Colonic mucosa (tissue), 4 donors: Measurements from ENCODE around the gene TSHZ2. TPM values are rescaled to one million over a fixed set of nuclear protein-coding genes. Genes with fewer than 3 reads are reported as not detected.
"Not testable (repeated sequence)": the region's sequence is repeated elsewhere in the genome, so short reads cannot be mapped to it uniquely, and the experiment has no call there.

Source experiments
- DNase-seq: peaks from one replicate; pipeline ENCODE4 v3.0.0-alpha.2; 2020
- H3K27ac ChIP-seq: fragments of 200-600 bp; one replicate; pipeline ENCODE4 v1.8.0; 2021
- H3K27me3 ChIP-seq: fragments of 200-600 bp; one replicate; pipeline ENCODE4 v1.8.0; 2021
- H3K36me3 ChIP-seq: fragments of 200-600 bp; one replicate; pipeline ENCODE4 v1.8.0; 2021
- H3K4me1 ChIP-seq: fragments of 200-600 bp; one replicate; pipeline ENCODE4 v1.8.0; 2021; ENCODE audit warnings: mild to moderate bottlenecking
- H3K4me3 ChIP-seq: fragments of 200-600 bp; one replicate; pipeline ENCODE4 v1.8.0; 2021
- H3K9ac ChIP-seq, 2 donors: one replicate each; pipeline ENCODE4 v1.7.0; 2013; ENCODE audit warnings: control low read depth in 2 of 2, low read depth in 2 of 2, low read length in 2 of 2
- H3K9me3 ChIP-seq: fragments of 200-600 bp; one replicate; pipeline ENCODE4 v1.8.0; 2021
- CTCF ChIP-seq: fragments of 200-600 bp; IDR thresholded peaks from one replicate; pipeline ENCODE4 v1.8.0; 2022; ENCODE audit warnings: antibody characterized with exemption, mild to moderate bottlenecking
- intact Hi-C: fragments of 100-400 bp; cut with DNase I; formaldehyde crosslinking; loops from one replicate; pipeline ENCODE4 v1.14.1; 2022
- total RNA-seq, 2 donors: library from RNA; stranded (reverse); fragmentation: NEBNext Ultra II Directional in 1 of 2; extraction: Animal tissue kit (Norgen Biotek cat#: 25700) in 1 of 2; gene quantifications; one replicate each; pipeline ENCODE4 v1.2.1, GENCODE V29; 2021
- donor health status: healthy.
- donor health status: DM: no; HTN: no; CAD: no.
- donor health status: DM: no; HTN: no; CAD: no.

TSHZ2 gene
- total RNA-seq, 2 donors from 2014 or later, result 2.1 to 3.1 TPM

GRCh38 chr20:53527196-53527595 lies 555.0 kb downstream of the TSHZ2 start:
- DNase-seq, result no peak
- Histone ChIP-seq H3K9me3 (no peaks in the 10 kb centered on the region), H3K27me3 (no peaks in the 10 kb centered on the region), H3K9ac (no peak overlapping the region), H3K4me3 (no peak overlapping the region), H3K4me1 (no peaks in the 10 kb centered on the region), H3K36me3 (no peaks in the 10 kb centered on the region), H3K27ac (no peak overlapping the region)
- TF ChIP-seq CTCF, result no peak
- intact Hi-C loops, result no loop called here

- intact Hi-C loops, result no loop called here
- H3K9me3 ChIP-seq, result no peaks in the 10 kb centered on the region
- DNase-seq, result no peak
- no peaks in the 10 kb centered on the region for H3K36me3 ChIP-seq
- TF ChIP-seq CTCF, result no peak
- no peak overlapping the region for H3K4me3 ChIP-seq
- no peaks in the 10 kb centered on the region for H3K4me1 ChIP-seq
- no peaks in the 10 kb centered on the region for H3K27me3 ChIP-seq
- H3K9ac ChIP-seq, result no peak overlapping the region
- H3K27ac ChIP-seq, result no peak overlapping the region
Observed at GRCh38 chr20:53529658-53530057, 557.5 kb downstream of the TSHZ2 start.

- H3K9me3 ChIP-seq, result no peaks in the 10 kb centered on the region
- no peaks in the 10 kb centered on the region for H3K27me3 ChIP-seq
- H3K9ac ChIP-seq, result no peak overlapping the region
- no peaks in the 10 kb centered on the region for H3K4me1 ChIP-seq
- intact Hi-C loops, result no loop called here
- no peak for TF ChIP-seq CTCF
- no peak overlapping the region for H3K4me3 ChIP-seq
- DNase-seq, result no peak
- no peaks in the 10 kb centered on the region for H3K36me3 ChIP-seq
- no peak overlapping the region for H3K27ac ChIP-seq
Observed at GRCh38 chr20:53530440-53530839, 558.3 kb downstream of the TSHZ2 start.

GRCh38 chr20:53532654-53533312 lies 560.6 kb downstream of the TSHZ2 start:
- H3K27ac ChIP-seq, H3K9ac ChIP-seq, H3K27me3 ChIP-seq, H3K9me3 ChIP-seq, H3K4me1 ChIP-seq, H3K36me3 ChIP-seq, intact Hi-C loops, H3K4me3 ChIP-seq, DNase-seq: not testable (repeated sequence)

- Histone ChIP-seq H3K27me3 (no peaks in the 10 kb centered on the region), H3K9ac (no peak overlapping the region), H3K9me3 (no peaks in the 10 kb centered on the region), H3K36me3 (no peaks in the 10 kb centered on the region), H3K4me3 (no peak overlapping the region), H3K27ac (no peak overlapping the region), H3K4me1 (no peaks in the 10 kb centered on the region)
- no peak for TF ChIP-seq CTCF
- no peak for DNase-seq
- intact Hi-C loops, result no loop called here
Observed at GRCh38 chr20:53533500-53533899, 561.3 kb downstream of the TSHZ2 start.

- Histone ChIP-seq H3K36me3 (no peaks in the 10 kb centered on the region), H3K9me3 (no peaks in the 10 kb centered on the region), H3K4me1 (no peaks in the 10 kb centered on the region), H3K9ac (no peak overlapping the region), H3K27me3 (no peaks in the 10 kb centered on the region), H3K27ac (no peak overlapping the region), H3K4me3 (no peak overlapping the region)
- no peak for DNase-seq
- no peak for TF ChIP-seq CTCF
- intact Hi-C loops, result no loop called here
Observed at GRCh38 chr20:53534037-53534436, 561.9 kb downstream of the TSHZ2 start.
